Neural cell (in vitro differentiated cells): Measurements from ENCODE around the gene IGF1.

Experiments used
- CTCF ChIP-seq: fragments of 450-650 bp; IDR thresholded peaks from 2 replicates; pipeline ENCODE4 v1.5.1; 2014; ENCODE audit warnings: antibody characterized with exemption, mild to moderate bottlenecking, moderate library complexity; ENCODE audit not compliant: poor library complexity, severe bottlenecking
- EZH2 ChIP-seq: fragments of 200-600, 300-800 bp; shearing (Covaris generic), sonication (generic); IDR thresholded peaks from 2 replicates; pipeline ENCODE4 v1.6.1; 2014; ENCODE audit warnings: antibody characterized with exemption, low read length, borderline replicate concordance, mild to moderate bottlenecking; ENCODE audit not compliant: insufficient read depth, poor library complexity, severe bottlenecking
- MXI1 ChIP-seq: fragments of 450-650 bp; conservative IDR thresholded peaks from 2 replicates; pipeline ENCODE4 v1.6.1; 2014; ENCODE audit warnings: antibody characterized with exemption, mild to moderate bottlenecking; ENCODE audit not compliant: poor library complexity, severe bottlenecking
- POLR2AphosphoS5 ChIP-seq: IDR thresholded peaks from 2 replicates; pipeline ENCODE4 v1.6.1; 2012
- RAD21 ChIP-seq: fragments of 450-650 bp; conservative IDR thresholded peaks from 2 replicates; pipeline ENCODE4 v1.6.1; 2014; ENCODE audit warnings: antibody characterized with exemption, mild to moderate bottlenecking, moderate library complexity
- REST ChIP-seq: IDR thresholded peaks from 2 replicates; pipeline ENCODE4 v1.6.1; 2012; ENCODE audit warnings: borderline replicate concordance
- SMC3 ChIP-seq: fragments of 450-650 bp; conservative IDR thresholded peaks from 2 replicates; pipeline ENCODE4 v1.6.1; 2014; ENCODE audit warnings: antibody characterized with exemption, mild to moderate bottlenecking, moderate library complexity; ENCODE audit not compliant: poor library complexity

- TF ChIP-seq EZH2 (no peak), CTCF (no peak), REST (no peak), RAD21 (no peak), MXI1 (no peak), SMC3 (no peak), POLR2AphosphoS5 (no peak)
Measured at GRCh38 chr12:102527171-102527720, 46.9 kb upstream of the IGF1 start.
